ENCODE results near the gene PLD1. TPM values are rescaled to one million over a fixed set of nuclear protein-coding genes. Genes with fewer than 3 reads are reported as not detected.

PLD1 gene
- total and polyA plus RNA-seq, 10 of the 15 experiments (the other 5 are each of a cell fraction or from before 2014, with no cell fraction given), result 2.9 to 108 (median 3.6) TPM

DNA sequence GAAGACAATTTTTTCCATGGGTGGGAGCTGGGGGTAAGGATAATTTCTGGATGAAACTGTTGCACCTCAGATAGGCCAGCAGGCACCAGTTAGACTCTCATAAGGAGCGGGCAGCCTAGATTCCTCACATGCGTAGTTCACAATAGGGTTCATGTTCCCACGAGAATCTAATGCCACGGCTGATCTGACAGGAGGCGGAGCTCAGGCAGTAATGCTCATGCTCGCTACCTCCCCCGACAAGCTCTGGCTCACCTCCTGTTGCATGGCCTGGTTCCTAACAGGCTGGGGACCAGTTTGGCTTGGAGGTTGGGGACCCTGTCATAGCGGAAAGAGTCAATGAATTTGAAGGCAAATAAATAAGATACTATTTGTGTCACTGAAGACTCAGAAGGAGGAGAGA lies 105.5 kb downstream of the PLD1 start:
- in situ Hi-C loops (cut with MboI) (no loop called here), intact Hi-C loops (cut with micrococcal nuclease; ENCODE audit: unreplicated experiment) (loop anchor here (5.0 kb wide), 2 partner anchors 67 to 127 kb away; no protein-coding TSS in a partner anchor)
- Histone ChIP-seq H3K4me3 (no peak overlapping the region), H3K79me2 (ENCODE audit: control insufficient read depth, insufficient read depth, low read length) (no peaks in the 10 kb centered on the region), H4K20me1 (ENCODE audit: control insufficient read depth, insufficient read depth) (no peaks in the 10 kb centered on the region), H2AFZ (ENCODE audit: control insufficient read depth, low read depth, low read length) (no peak overlapping the region), H3K4me1 (ENCODE audit: control insufficient read depth, insufficient read depth, low read length) (no peaks in the 10 kb centered on the region), H3K27ac (ENCODE audit: control insufficient read depth, insufficient read depth) (no peak overlapping the region), H3K9ac (ENCODE audit: control insufficient read depth, insufficient read depth, low read length) (no peak overlapping the region), H3K4me2 (ENCODE audit: control insufficient read depth, insufficient read depth) (no peak overlapping the region), H3K9me3 (replicated peaks; ENCODE audit: control insufficient read depth, insufficient read depth, low read length) (no peaks in the 10 kb centered on the region; the same call in 1 of the 3 replicates), H3K27me3 (replicated peaks in 1 of 2; ENCODE audit: control insufficient read depth in 2 of 2, insufficient read depth in 2 of 2, low read length in 1 of 2) (no peaks in the 10 kb centered on the region; a peak in 1 of 4 replicates), H3K36me3 (ENCODE audit: control insufficient read depth in 2 of 2, insufficient read depth in 2 of 2, low read length in 1 of 2) (no peaks in the 10 kb centered on the region)
- no TSS peak for BruUV-seq (replicated peaks)
- RAD21 ChIA-PET (ENCODE audit: unreplicated experiment), result interaction anchor here (1.2 to 1.6 kb wide), 3 partner anchors 9 to 129 kb away, joined by 3 to 6 read pairs (median 4); no protein-coding TSS in a partner anchor
- no peak for FAIRE-seq
- POLR2A ChIA-PET, result interaction anchor here (1.2 kb wide), 1 partner anchor 25 kb away, joined by 4 read pairs; no protein-coding TSS in a partner anchor
- TF ChIP-seq SREBF2 (IDR thresholded peaks at IDR 0.05; ENCODE audit: low read length), result no peak
- no peak for TF ChIP-seq ESRRA (IDR thresholded peaks at IDR 0.05; ENCODE audit: low read length)
- TF ChIP-seq SUZ12 (IDR thresholded peaks at IDR 0.05; ENCODE audit: unreplicated experiment), result no peak
- no peak for TF ChIP-seq EZH2 (IDR thresholded peaks at IDR 0.05; ENCODE audit: borderline replicate concordance, control insufficient read depth, low read depth, low read length)
- no peak for TF ChIP-seq KLF5 (IDR thresholded peaks at IDR 0.05; ENCODE audit: partially characterized antibody)
- TF ChIP-seq NR2C2 (IDR thresholded peaks at IDR 0.05; ENCODE audit: borderline replicate concordance, control insufficient read depth, insufficient read length, low read depth), result no peak
- no peak for ATAC-seq
- CTCF ChIA-PET, result interaction anchor here (0.9 to 1.8 kb wide), 5 partner anchors 8 to 892 kb away, joined by 3 to 12 read pairs (median 3); no protein-coding TSS in a partner anchor
- SMC1A ChIA-PET (ENCODE audit: uncharacterized antibody, unreplicated experiment), result interaction anchor here (1.0 to 1.8 kb wide), 8 partner anchors 12 to 134 kb away, joined by 3 to 8 read pairs (median 3); no protein-coding TSS in a partner anchor
- 68% methylated on average over 8 of the region's 8 CpGs for WGBS (ENCODE audit: insufficient coverage, insufficient replicate concordance, low lambda C conversion rate, missing lambda C conversion rate)
- DNase-seq (ENCODE audit: low read depth, low spot score), result no peak

DNA sequence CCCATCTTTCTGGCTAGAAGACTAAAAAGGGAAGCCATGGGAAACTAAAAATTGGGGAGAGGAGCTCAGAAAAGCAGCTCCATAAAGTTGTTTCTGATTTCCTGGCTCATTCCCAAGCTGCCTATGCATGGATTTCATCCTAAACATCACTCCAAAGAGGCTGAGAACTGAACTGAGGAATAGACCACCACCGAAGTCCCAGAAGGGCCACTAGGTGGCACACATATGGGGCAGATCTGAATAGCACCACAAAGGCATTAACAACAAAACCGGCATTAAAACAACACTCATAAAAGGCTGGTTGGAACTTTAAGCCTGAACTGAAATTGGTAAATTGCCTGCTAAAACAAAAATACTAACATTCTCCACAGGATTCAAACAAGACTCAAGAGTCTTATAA lies 106.3 kb downstream of the PLD1 start:
- BruUV-seq (replicated peaks), result no TSS peak
- POLR2A ChIA-PET, result no interaction called here
- no peak overlapping the region for H3K27ac ChIP-seq (ENCODE audit: control insufficient read depth, insufficient read depth)
- DNase-seq (ENCODE audit: low read depth, low spot score), result no peak
- peak; percentile 74 for ATAC-seq
- H4K20me1 ChIP-seq (ENCODE audit: control insufficient read depth, insufficient read depth), result no peaks in the 10 kb centered on the region
- H3K9me3 ChIP-seq (replicated peaks; ENCODE audit: control insufficient read depth, insufficient read depth, low read length), result no peaks in the 10 kb centered on the region; the same call in 1 of the 3 replicates
- CTCF ChIA-PET, result interaction anchor here (1.3 to 5.4 kb wide), 4 partner anchors 65 to 125 kb away, joined by 3 to 37 read pairs (median 8); no protein-coding TSS in a partner anchor
- no peak overlapping the region for H3K9ac ChIP-seq (ENCODE audit: control insufficient read depth, insufficient read depth, low read length)
- H3K36me3 ChIP-seq (ENCODE audit: control insufficient read depth in 2 of 2, insufficient read depth in 2 of 2, low read length in 1 of 2), result no peaks in the 10 kb centered on the region
- H3K4me3 ChIP-seq, result no peak overlapping the region
- no peaks in the 10 kb centered on the region for H3K4me1 ChIP-seq (ENCODE audit: control insufficient read depth, insufficient read depth, low read length)
- H2AFZ ChIP-seq (ENCODE audit: control insufficient read depth, low read depth, low read length), result no peak overlapping the region
- no peak overlapping the region for H3K4me2 ChIP-seq (ENCODE audit: control insufficient read depth, insufficient read depth)
- H3K79me2 ChIP-seq (ENCODE audit: control insufficient read depth, insufficient read depth, low read length), result no peaks in the 10 kb centered on the region
- RAD21 ChIA-PET (ENCODE audit: unreplicated experiment), result interaction anchor here (0.9 to 1.5 kb wide), 3 partner anchors 9 to 130 kb away, joined by 3 to 4 read pairs (median 4); no protein-coding TSS in a partner anchor
- FAIRE-seq, result no peak
- H3K27me3 ChIP-seq (replicated peaks in 1 of 2; ENCODE audit: control insufficient read depth in 2 of 2, insufficient read depth in 2 of 2, low read length in 1 of 2), result no peaks in the 10 kb centered on the region; a peak in 1 of 4 replicates
- SMC1A ChIA-PET (ENCODE audit: uncharacterized antibody, unreplicated experiment), result interaction anchor here (1.1 to 1.9 kb wide), 4 partner anchors 9 to 130 kb away, joined by 3 to 6 read pairs (median 4); no protein-coding TSS in a partner anchor
- intact Hi-C loops (cut with micrococcal nuclease; ENCODE audit: unreplicated experiment), result loop anchor here (5.0 kb wide), 2 partner anchors 68 to 128 kb away; no protein-coding TSS in a partner anchor
- WGBS (ENCODE audit: insufficient coverage, insufficient replicate concordance, low lambda C conversion rate, missing lambda C conversion rate), result 0% methylated on average over 2 of the region's 2 CpGs
- in situ Hi-C loops (cut with MboI), result no loop called here
- TF ChIP-seq ZNF207 (IDR thresholded peaks at IDR 0.05; ENCODE audit: borderline replicate concordance) (no peak), NR2C2 (IDR thresholded peaks at IDR 0.05; ENCODE audit: borderline replicate concordance, control insufficient read depth, insufficient read length, low read depth) (no peak), SMC3 (IDR thresholded peaks at IDR 0.05; ENCODE audit: borderline replicate concordance, low read length) (peak; percentile 38; the same call in 1 of the 2 replicates), RAD21 (IDR thresholded peaks at IDR 0.05; ENCODE audit: insufficient read depth, low read depth, low read length) (peak; percentile 55), NRF1 (conservative IDR thresholded peaks at IDR 0.05; ENCODE audit: low read depth, low read length) (no peak)
- TF ChIP-seq, protein P1, sequence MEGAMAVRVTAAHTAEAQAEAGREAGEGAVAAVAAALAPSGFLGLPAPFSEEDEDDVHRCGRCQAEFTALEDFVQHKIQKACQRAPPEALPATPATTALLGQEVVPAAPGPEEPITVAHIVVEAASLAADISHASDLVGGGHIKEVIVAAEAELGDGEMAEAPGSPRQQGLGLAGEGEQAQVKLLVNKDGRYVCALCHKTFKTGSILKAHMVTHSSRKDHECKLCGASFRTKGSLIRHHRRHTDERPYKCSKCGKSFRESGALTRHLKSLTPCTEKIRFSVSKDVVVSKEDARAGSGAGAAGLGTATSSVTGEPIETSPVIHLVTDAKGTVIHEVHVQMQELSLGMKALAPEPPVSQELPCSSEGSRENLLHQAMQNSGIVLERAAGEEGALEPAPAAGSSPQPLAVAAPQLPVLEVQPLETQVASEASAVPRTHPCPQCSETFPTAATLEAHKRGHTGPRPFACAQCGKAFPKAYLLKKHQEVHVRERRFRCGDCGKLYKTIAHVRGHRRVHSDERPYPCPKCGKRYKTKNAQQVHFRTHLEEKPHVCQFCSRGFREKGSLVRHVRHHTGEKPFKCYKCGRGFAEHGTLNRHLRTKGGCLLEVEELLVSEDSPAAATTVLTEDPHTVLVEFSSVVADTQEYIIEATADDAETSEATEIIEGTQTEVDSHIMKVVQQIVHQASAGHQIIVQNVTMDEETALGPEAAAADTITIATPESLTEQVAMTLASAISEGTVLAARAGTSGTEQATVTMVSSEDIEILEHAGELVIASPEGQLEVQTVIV (IDR thresholded peaks at IDR 0.05; ENCODE audit: borderline replicate concordance, partially characterized antibody), result no peak
- TF ChIP-seq, protein P2, sequence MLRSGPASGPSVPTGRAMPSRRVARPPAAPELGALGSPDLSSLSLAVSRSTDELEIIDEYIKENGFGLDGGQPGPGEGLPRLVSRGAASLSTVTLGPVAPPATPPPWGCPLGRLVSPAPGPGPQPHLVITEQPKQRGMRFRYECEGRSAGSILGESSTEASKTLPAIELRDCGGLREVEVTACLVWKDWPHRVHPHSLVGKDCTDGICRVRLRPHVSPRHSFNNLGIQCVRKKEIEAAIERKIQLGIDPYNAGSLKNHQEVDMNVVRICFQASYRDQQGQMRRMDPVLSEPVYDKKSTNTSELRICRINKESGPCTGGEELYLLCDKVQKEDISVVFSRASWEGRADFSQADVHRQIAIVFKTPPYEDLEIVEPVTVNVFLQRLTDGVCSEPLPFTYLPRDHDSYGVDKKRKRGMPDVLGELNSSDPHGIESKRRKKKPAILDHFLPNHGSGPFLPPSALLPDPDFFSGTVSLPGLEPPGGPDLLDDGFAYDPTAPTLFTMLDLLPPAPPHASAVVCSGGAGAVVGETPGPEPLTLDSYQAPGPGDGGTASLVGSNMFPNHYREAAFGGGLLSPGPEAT (IDR thresholded peaks at IDR 0.05; ENCODE audit: low read depth), result no peak

All from GM12878 (cell line).